Activated naive CD8-positive, alpha-beta T cell treated with anti-CD3 and anti-CD28 coated beads, Interleukin-2, amount 10 ng/mL, durations not matched to agents 7 days and 5 days (primary cell): Measurements from ENCODE around the gene HIVEP3. TPM values are rescaled to one million over a fixed set of nuclear protein-coding genes. Genes with fewer than 3 reads are reported as not detected.

Experiments used
- ATAC-seq: fragments of 150-1000 bp; cut with Tn5 transposase; one replicate; pipeline ENCODE4 v1.10.0; 2021; ENCODE audit warnings: low read depth, moderate library complexity
- POLR2A ChIA-PET: fragments of 350-600 bp; sonication (Branson Sonifier 250); formaldehyde crosslinking; loops from one replicate; lab custom pipeline; 2021; ENCODE audit warnings: antibody characterized with exemption; lab: Charles Lee
- DNase-seq: peaks from one replicate; pipeline ENCODE4 v3.0.0; 2021
- H3K27ac Mint-ChIP-seq: one replicate; pipeline ENCODE4 v1.8.0; 2022; ENCODE audit warnings: mild to moderate bottlenecking, mixed read lengths
- H3K27me3 Mint-ChIP-seq: one replicate; pipeline ENCODE4 v1.8.0; 2022; ENCODE audit warnings: mild to moderate bottlenecking, moderate library complexity, mixed read lengths
- H3K36me3 Mint-ChIP-seq: one replicate; pipeline ENCODE4 v1.8.0; 2021; ENCODE audit warnings: mild to moderate bottlenecking, mixed read lengths
- H3K4me1 Mint-ChIP-seq: one replicate; pipeline ENCODE4 v1.8.0; 2021; ENCODE audit warnings: mixed read lengths
- H3K4me3 Mint-ChIP-seq: one replicate; pipeline ENCODE4 v1.8.0; 2022; ENCODE audit warnings: mild to moderate bottlenecking, moderate library complexity, mixed read lengths
- H3K9me3 Mint-ChIP-seq: one replicate; pipeline ENCODE4 v1.8.0; 2021; ENCODE audit warnings: mixed read lengths
- total RNA-seq, 2 experiments: library from RNA; stranded (reverse); gene quantifications; one replicate each; pipeline ENCODE4 v1.2.3, GENCODE V29; 2021

Gene HIVEP3
- total RNA-seq, 2 experiments from 2014 or later, result 10.1 to 10.7 TPM

DNA sequence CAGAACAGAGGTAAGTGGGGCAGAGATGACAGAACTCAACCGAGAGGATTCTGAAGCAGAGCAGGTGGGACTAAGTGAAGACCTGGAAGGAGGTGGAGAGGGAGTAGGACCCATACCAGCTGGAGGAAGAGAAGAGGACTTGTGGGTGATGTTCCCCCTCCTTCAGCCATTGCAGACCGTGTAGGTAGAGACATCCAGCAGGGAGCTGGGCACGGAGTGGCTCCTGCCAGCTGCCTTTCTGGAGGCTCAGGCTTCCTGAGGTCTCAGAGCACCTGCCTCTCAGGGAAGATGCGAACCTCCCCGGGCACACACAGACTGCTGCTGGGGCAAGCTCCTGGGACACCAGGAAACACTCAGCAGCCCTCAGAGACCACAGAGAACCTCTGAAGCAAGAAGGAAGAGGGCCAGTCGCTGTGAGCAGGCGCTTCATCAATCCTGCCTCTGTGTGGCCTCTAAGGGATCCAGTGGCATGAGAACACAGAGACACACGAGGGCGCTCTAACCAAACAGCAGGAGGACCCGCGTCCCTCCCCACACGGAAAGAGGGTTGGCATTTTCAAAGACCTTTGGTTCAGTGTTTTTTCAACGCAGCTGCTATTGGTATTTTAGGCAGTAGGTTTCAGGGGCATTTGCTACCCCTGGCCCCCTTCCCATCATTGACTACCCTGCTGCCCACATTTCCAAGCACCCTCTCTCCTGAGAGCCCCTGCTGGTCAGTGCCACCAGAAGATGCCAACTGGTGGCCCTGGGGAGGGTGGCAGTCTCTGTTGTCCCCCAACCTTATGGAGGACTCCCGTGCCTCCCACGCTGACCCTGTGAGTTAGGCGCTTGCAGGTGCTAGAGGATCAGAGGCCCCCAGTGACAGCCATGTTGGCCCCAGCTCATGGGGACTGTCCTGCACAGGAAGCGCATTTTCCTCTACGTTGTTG lies 344.7 kb downstream of the HIVEP3 start:
- H3K27me3 Mint-ChIP-seq, result no peaks in the 10 kb centered on the region
- H3K36me3 Mint-ChIP-seq, result peaks cover 2% of the 10 kb centered on the region
- ATAC-seq, result peak; percentile 94
- H3K4me1 Mint-ChIP-seq, result peaks cover 9% of the 10 kb centered on the region
- H3K9me3 Mint-ChIP-seq, result no peaks in the 10 kb centered on the region
- no peak overlapping the region for H3K27ac Mint-ChIP-seq
- POLR2A ChIA-PET, result interaction anchor here (0.9 to 1.1 kb wide), 4 partner anchors 213 to 321 kb away, joined by 3 read pairs; no protein-coding TSS in a partner anchor
- no peak overlapping the region for H3K4me3 Mint-ChIP-seq
- peak; percentile 78 for DNase-seq

DNA sequence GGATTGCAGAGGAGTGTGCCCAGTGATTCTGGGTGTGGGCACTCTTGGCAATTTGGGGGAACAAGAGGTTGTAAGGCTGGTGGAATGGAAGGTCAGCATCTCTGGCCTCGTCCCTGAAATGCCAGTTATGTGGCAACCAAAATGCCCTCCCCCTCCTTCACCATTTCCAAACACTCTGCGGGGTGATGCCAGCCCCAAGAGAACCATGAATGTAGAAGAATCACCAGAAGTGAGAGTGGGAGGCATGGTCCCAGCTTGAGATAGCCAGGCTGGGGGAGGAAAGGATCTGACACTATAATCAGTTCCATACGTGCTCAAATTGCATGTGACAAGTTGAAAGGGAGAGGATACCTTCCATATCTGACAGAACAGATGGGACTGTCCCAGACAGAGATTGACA lies 345.5 kb downstream of the HIVEP3 start:
- no peak for DNase-seq
- Mint-ChIP-seq H3K36me3 (peaks cover 1% of the 10 kb centered on the region), H3K27ac (no peak overlapping the region), H3K9me3 (no peaks in the 10 kb centered on the region), H3K4me3 (no peak overlapping the region), H3K4me1 (peaks cover 13% of the 10 kb centered on the region), H3K27me3 (no peaks in the 10 kb centered on the region)
- POLR2A ChIA-PET, result interaction anchor here (1.1 kb wide), 1 partner anchor 296 kb away, joined by 3 read pairs; no protein-coding TSS in a partner anchor
- ATAC-seq, result no peak

DNA sequence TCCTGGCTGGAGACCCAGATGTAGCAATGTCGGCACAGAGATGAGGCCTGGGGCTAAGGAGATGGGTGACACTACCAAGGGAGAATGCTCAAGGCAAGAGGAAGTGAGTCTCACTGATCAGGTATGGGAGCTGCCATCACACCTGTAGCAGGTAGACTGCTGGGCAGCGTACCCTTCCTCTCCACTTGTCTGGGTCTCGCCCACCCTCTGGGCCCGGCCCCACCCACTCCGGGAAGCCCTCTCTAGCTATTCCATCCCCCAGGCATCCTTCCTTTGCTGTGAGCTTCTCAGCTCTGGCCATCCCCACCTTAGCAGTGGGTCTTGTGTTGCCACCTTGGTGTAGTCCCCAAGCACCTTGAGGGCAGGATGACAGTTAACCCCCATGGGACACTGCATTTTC lies 346.5 kb downstream of the HIVEP3 start:
- Mint-ChIP-seq H3K4me1 (peaks cover 13% of the 10 kb centered on the region), H3K36me3 (peaks cover 4% of the 10 kb centered on the region), H3K4me3 (no peak overlapping the region), H3K9me3 (no peaks in the 10 kb centered on the region), H3K27ac (no peak overlapping the region), H3K27me3 (no peaks in the 10 kb centered on the region)
- no peak for ATAC-seq
- DNase-seq, result no peak
- POLR2A ChIA-PET, result no interaction called here

DNA sequence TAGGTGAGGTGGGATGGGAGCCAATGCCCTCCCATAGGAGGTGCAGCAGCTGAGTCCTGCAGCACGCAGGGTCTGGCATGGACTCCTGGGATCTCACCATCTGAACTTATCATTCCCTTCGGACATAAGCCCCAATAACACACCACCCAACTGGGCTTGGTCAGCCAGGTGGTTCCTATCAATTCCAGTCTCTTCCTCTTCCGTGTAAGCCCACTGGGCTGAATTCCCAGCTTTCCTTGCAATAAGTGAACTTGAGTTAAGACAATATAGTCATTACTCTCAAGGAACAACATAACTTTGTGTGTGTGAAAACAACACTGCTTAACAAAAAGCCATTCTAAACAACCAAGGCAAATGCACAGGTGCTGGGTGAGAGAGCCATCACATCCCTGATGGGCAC lies 347.7 kb downstream of the HIVEP3 start:
- Mint-ChIP-seq H3K27ac (no peak overlapping the region), H3K9me3 (no peaks in the 10 kb centered on the region), H3K4me1 (peaks cover 11% of the 10 kb centered on the region), H3K36me3 (peaks cover 7% of the 10 kb centered on the region), H3K27me3 (no peaks in the 10 kb centered on the region), H3K4me3 (no peak overlapping the region)
- DNase-seq (no peak), ATAC-seq (no peak)
- POLR2A ChIA-PET, result no interaction called here

DNA sequence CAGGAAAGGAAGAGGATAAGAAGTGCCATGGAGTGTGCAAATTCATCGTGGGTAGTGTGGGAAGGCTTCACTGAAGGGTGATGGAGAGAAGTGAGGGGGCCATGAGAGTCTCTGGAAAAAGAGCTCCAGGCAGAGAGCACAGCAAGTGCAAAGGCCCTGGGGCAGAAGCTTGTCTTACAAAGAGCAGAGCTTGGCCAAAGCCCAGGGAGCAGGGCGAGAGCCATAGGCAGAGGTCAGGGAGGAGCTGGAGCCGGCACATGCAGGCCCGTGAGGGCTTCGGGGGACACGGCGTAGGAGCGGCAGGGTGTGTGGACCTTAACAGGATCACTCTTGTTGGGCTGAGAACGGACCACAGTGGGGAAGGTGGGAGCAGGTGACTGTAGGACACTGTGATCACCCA lies 350.5 kb downstream of the HIVEP3 start:
- Mint-ChIP-seq H3K9me3 (no peaks in the 10 kb centered on the region), H3K27me3 (no peaks in the 10 kb centered on the region), H3K27ac (no peak overlapping the region), H3K4me1 (peaks cover 7% of the 10 kb centered on the region), H3K4me3 (no peak overlapping the region), H3K36me3 (peaks cover 9% of the 10 kb centered on the region)
- DNase-seq, result no peak
- POLR2A ChIA-PET, result no interaction called here
- ATAC-seq, result no peak

DNA sequence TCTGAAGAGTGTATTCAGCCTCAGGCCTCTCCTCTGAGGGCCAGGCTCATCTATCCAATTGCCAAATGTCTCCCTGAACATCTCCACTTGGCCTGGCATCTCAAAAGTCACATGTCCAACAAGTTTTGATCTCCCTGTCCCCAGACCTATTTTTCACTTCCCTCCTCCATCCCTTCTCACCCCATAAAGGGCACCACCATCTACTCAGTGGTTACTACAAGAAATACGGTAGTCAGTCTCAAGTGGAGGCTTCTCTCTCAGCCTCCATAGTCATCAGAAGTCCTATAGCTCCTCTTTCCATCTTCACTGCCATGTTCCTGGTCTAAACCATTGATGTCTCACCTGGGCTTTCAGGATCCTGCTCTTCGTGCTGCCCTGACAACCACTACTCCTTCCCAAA lies 351.8 kb downstream of the HIVEP3 start:
- no peaks in the 10 kb centered on the region for H3K27me3 Mint-ChIP-seq
- H3K4me3 Mint-ChIP-seq, result no peak overlapping the region
- no peak overlapping the region for H3K27ac Mint-ChIP-seq
- H3K4me1 Mint-ChIP-seq, result peaks cover 7% of the 10 kb centered on the region
- H3K9me3 Mint-ChIP-seq, result no peaks in the 10 kb centered on the region
- DNase-seq, result no peak
- no peak for ATAC-seq
- POLR2A ChIA-PET, result no interaction called here
- peaks cover 9% of the 10 kb centered on the region for H3K36me3 Mint-ChIP-seq

DNA sequence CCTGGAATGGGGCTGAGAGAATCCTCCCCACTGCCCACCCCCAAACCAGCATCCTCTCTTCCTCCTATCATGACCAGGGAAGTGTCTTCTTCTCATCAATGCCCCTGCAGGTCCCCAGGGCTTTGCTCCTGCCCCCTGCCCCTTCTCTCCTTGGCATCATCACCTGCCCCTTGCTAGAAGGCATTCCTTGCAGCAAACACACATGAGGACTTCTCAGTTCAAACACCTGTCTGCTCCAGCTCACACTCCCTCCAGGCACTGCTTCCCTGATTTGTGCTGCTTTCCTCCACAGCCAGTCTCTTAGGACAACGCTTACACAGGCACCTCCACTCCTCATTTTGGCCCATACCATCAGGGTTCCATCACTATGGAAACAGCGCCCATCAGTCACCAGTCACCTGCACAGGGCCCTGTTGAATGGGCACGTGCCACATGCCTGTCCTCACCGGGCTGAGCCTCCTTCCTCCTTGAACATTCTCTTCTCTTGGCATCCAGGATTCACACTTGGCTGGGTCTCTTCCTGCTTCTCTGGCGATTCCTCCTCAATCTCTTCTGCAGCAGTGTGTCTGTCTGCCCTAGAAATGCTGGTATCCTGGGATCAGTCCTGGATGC lies 352.3 kb downstream of the HIVEP3 start:
- Mint-ChIP-seq H3K4me3 (no peak overlapping the region), H3K27me3 (no peaks in the 10 kb centered on the region), H3K4me1 (peaks cover 7% of the 10 kb centered on the region), H3K9me3 (no peaks in the 10 kb centered on the region), H3K27ac (no peak overlapping the region), H3K36me3 (peaks cover 9% of the 10 kb centered on the region)
- DNase-seq (no peak), ATAC-seq (no peak)
- POLR2A ChIA-PET, result no interaction called here

DNA sequence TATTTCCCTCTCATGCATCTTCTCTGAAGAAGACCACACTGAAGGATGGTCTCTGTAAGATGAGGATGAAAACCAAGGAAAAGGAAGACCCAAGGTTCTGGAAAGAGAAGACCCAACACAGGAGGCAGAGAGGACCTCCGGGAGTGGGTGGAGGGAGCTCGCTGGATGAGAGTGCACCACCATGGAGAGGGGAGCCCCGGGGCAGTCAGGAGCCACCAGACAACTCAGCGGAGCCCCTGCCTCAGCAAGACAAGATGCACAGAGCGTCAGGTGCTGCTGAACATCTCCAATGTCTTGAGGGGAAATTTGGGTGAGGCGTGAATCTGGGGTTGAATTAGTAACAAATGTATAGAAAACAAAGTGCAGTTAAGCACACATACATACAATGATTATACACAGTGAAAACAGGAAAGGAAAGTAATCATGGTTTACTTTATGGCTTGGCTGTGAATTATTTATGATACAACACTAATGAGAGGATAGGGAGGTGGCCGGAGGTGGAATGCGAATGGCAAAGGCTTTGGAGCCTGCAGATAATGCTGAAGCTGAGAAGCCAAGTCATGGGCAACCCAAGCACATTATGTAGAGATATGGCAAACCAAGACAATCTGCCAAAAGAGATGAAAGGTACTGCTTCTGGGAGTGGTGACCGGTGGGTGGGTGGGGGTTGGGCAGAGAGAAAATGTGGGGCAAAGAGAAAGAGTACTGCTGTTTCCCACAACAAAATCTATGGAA lies 353.8 kb downstream of the HIVEP3 start:
- Mint-ChIP-seq H3K9me3 (no peaks in the 10 kb centered on the region), H3K27ac (no peak overlapping the region), H3K27me3 (no peaks in the 10 kb centered on the region), H3K4me1 (peaks cover 7% of the 10 kb centered on the region), H3K36me3 (peaks cover 9% of the 10 kb centered on the region), H3K4me3 (no peak overlapping the region)
- POLR2A ChIA-PET, result no interaction called here
- ATAC-seq, result no peak
- DNase-seq, result no peak

DNA sequence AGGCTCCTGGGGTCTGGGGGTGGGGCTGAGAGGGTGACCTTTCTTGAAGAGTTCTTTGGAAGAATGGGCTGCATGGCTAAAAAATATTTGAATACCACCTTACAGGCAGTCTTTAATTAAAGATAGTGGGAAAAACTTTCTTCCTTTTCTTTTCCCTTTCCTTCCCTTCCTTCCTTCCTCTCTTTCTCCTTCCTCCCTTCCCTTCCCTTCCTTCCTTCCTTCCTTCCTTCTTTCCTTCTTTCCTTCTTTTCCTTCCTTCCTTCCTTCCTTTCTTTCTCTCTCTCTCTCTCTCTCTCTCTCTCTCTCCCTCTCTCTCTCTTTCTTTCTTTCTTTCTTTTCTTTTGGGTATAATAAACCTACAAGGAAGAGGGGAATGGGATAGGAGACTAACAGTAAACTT lies 356.4 kb downstream of the HIVEP3 start:
- DNase-seq (no peak), ATAC-seq (no peak)
- POLR2A ChIA-PET, result no interaction called here
- Mint-ChIP-seq H3K4me1 (no peaks in the 10 kb centered on the region), H3K4me3 (no peak overlapping the region), H3K36me3 (peaks cover 5% of the 10 kb centered on the region), H3K9me3 (no peaks in the 10 kb centered on the region), H3K27me3 (no peaks in the 10 kb centered on the region), H3K27ac (peak overlapping the region; percentile 7)

DNA sequence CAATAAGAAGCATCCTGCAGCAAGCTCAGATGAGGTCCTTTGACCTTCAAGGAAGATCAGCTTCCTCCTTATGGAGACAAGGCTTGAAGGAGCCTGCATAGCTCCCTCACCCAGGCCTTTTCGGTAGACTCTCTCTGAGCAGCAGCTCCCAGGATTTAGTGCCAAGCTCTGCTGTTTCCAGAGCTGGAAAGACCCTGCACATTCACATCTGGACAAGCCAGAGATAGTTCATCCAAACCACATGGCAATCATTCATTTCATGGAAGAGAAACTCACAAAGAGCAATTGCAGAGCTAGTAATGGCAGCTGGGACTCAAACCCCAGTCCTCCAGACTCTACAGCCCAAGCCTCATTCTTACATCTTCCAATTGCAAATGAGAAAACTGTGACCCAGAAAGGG lies 357.8 kb downstream of the HIVEP3 start:
- H3K4me3 Mint-ChIP-seq, result no peak overlapping the region
- no peak for DNase-seq
- peaks cover 7% of the 10 kb centered on the region for H3K9me3 Mint-ChIP-seq
- ATAC-seq, result no peak
- peaks cover 15% of the 10 kb centered on the region for H3K36me3 Mint-ChIP-seq
- no peaks in the 10 kb centered on the region for H3K4me1 Mint-ChIP-seq
- H3K27me3 Mint-ChIP-seq, result no peaks in the 10 kb centered on the region
- no peak overlapping the region for H3K27ac Mint-ChIP-seq
- POLR2A ChIA-PET, result no interaction called here

DNA sequence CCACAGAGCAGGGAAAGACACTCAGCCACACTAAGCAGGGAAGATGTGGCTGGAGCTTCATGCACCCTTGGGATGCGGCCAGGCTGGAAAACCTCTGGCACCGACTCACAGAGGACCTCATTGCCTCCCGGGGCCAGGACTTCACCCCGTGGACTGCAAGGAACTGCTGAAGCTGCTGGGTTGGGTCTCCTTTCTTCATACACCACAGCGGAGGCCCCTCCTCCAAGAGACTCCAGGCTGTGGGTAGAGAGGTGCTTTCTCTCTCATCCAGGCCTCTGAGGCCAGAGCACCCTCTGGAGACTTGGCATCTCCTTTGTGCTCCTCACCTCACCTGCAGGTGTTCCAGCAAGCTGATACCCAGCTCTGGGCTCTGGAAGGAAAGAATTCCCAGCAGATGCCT lies 358.2 kb downstream of the HIVEP3 start:
- POLR2A ChIA-PET, result no interaction called here
- Mint-ChIP-seq H3K27me3 (no peaks in the 10 kb centered on the region), H3K4me1 (no peaks in the 10 kb centered on the region), H3K27ac (no peak overlapping the region), H3K9me3 (peaks cover 10% of the 10 kb centered on the region), H3K4me3 (no peak overlapping the region), H3K36me3 (peaks cover 19% of the 10 kb centered on the region)
- ATAC-seq (no peak), DNase-seq (no peak)

DNA sequence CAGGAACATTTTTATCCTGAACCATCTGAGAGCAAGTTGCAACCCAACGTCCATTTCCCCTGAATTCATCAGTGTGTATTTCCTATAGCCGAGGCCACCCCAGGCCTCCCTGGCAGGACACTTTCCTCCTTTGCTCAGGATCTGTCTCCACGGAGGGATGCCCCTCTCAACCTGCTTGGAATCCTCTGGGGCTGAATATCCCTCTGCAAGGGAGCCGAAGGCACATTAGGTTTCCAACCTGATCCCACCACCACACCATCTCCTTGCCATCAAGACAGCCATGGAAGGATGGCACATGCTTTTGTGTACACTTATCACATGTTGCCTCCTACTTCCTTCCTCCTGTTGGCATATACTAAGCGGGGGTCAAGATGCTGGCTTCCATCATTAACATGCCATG lies 359.4 kb downstream of the HIVEP3 start:
- POLR2A ChIA-PET, result no interaction called here
- Mint-ChIP-seq H3K4me3 (no peak overlapping the region), H3K27ac (no peak overlapping the region), H3K9me3 (peaks cover 10% of the 10 kb centered on the region), H3K36me3 (peaks cover 19% of the 10 kb centered on the region), H3K27me3 (no peaks in the 10 kb centered on the region), H3K4me1 (no peaks in the 10 kb centered on the region)
- ATAC-seq (no peak), DNase-seq (no peak)

DNA sequence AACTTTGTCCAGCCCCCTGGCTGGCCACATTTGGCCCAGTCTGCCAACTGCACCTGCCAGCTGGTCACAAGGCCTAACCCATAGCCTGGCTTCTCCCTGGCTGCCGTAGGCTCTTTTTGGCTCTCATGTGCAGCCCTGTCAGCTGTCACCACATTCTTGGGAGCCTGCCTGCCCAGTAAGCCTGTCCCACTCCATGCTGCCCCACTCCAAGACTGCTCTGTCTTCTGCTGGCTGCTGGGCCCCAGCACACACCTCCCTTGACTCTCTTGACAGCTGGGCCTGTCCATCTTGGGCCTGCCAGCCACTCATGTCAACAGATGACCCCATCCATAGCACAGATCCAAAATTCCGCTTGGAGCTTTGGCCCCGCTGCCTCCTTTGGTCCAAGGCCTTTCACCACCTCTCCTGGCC lies 360.0 kb downstream of the HIVEP3 start:
- peaks cover 14% of the 10 kb centered on the region for H3K9me3 Mint-ChIP-seq
- peaks cover 17% of the 10 kb centered on the region for H3K36me3 Mint-ChIP-seq
- H3K27me3 Mint-ChIP-seq, result no peaks in the 10 kb centered on the region
- H3K4me3 Mint-ChIP-seq, result no peak overlapping the region
- POLR2A ChIA-PET, result no interaction called here
- no peak overlapping the region for H3K27ac Mint-ChIP-seq
- H3K4me1 Mint-ChIP-seq, result no peaks in the 10 kb centered on the region
- no peak for ATAC-seq
- DNase-seq, result no peak
